CD14-positive monocyte (primary cell): Measurements from ENCODE around the gene MAP1LC3B2. TPM values are rescaled to one million over a fixed set of nuclear protein-coding genes. Genes with fewer than 3 reads are reported as not detected.

Experiments
- DNase-seq, 3 donors: peaks; one replicate each; pipeline ENCODE4 v3.0.0-alpha.2; 2011 to 2022
- H2AFZ ChIP-seq: 2 replicates; pipeline ENCODE4 v1.6.0; 2012; ENCODE audit warnings: mild to moderate bottlenecking, low read depth, low read length, inconsistent platforms; ENCODE audit not compliant: insufficient read depth, poor library complexity, severe bottlenecking
- H3K27ac ChIP-seq, 2 donors: 1 replicate in 1 of 2; 2 replicates in 1 of 2; pipeline ENCODE4 v1.5.1; 2012 to 2013; ENCODE audit warnings: low read length in 2 of 2, control low read depth in 1 of 2, inconsistent platforms in 1 of 2, low read depth in 1 of 2, mild to moderate bottlenecking in 1 of 2
- H3K27me3 ChIP-seq, 2 donors: one replicate each; pipeline versions ENCODE4 v1.6.0 to v1.6.1; 2011 to 2013; ENCODE audit warnings: low read length in 2 of 2; ENCODE audit not compliant: control insufficient read depth in 2 of 2, insufficient read depth in 2 of 2
- H3K36me3 ChIP-seq, 2 donors: replicated peaks in 1 of 2; 1 replicate in 1 of 2; 2 replicates in 1 of 2; pipeline versions ENCODE4 v1.5.1 to v1.6.1; 2012 to 2013; ENCODE audit warnings: low read length in 2 of 2, control low read depth in 1 of 2, inconsistent platforms in 1 of 2, mild to moderate bottlenecking in 1 of 2; ENCODE audit not compliant: insufficient read depth in 2 of 2, control insufficient read depth in 1 of 2
- H3K4me1 ChIP-seq, 2 donors: 1 replicate in 1 of 2; 2 replicates in 1 of 2; pipeline versions ENCODE4 v1.5.1 to v1.6.1; 2012 to 2013; ENCODE audit warnings: low read length in 2 of 2, control low read depth in 1 of 2, inconsistent platforms in 1 of 2, mild to moderate bottlenecking in 1 of 2, moderate library complexity in 1 of 2; ENCODE audit not compliant: insufficient read depth in 2 of 2, control insufficient read depth in 1 of 2
- H3K4me2 ChIP-seq: replicated peaks from 2 replicates; pipeline ENCODE3; 2012; ENCODE audit warnings: low read length, moderate library complexity, mild to moderate bottlenecking; ENCODE audit not compliant: poor library complexity, severe bottlenecking; ENCODE audit errors: extremely low read depth
- H3K4me3 ChIP-seq, 3 experiments: fragments of 200-600 bp in 1 of 3; sonication (generic) in 1 of 3; replicated peaks in 1 of 3; 1 replicate in 2 of 3; 2 replicates in 1 of 3; pipeline ENCODE4 v1.5.1; 2011 to 2013; ENCODE audit warnings: low read length in 3 of 3, mild to moderate bottlenecking in 3 of 3, control low read depth in 2 of 3, low read depth in 2 of 3, inconsistent platforms in 1 of 3, moderate library complexity in 1 of 3
- H3K79me2 ChIP-seq: 2 replicates; pipeline ENCODE4 v1.6.0; 2012; ENCODE audit warnings: mild to moderate bottlenecking, control low read depth, inconsistent platforms, low read length, moderate library complexity; ENCODE audit not compliant: insufficient read depth
- H3K9ac ChIP-seq: 2 replicates; pipeline ENCODE4 v1.6.0; 2017; ENCODE audit warnings: low read length, mild to moderate bottlenecking; ENCODE audit not compliant: insufficient read depth, poor library complexity, severe bottlenecking
- H3K9me3 ChIP-seq, 2 donors: replicated peaks in 1 of 2; 1 replicate in 1 of 2; 2 replicates in 1 of 2; pipeline versions ENCODE4 v1.5.1 to v1.6.1; 2012 to 2013; ENCODE audit warnings: low read length in 2 of 2, control low read depth in 1 of 2; ENCODE audit not compliant: control insufficient read depth in 1 of 2, insufficient read depth in 1 of 2
- H4K20me1 ChIP-seq: 2 replicates; pipeline ENCODE4 v1.6.0; 2012; ENCODE audit warnings: mild to moderate bottlenecking, low read length, control low read depth, moderate library complexity; ENCODE audit not compliant: insufficient read depth
- H3K27ac Mint-ChIP-seq, 7 donors: one replicate each; pipeline ENCODE4 v1.8.0; 2020; ENCODE audit warnings: mild to moderate bottlenecking in 7 of 7, mixed read lengths in 7 of 7, moderate library complexity in 6 of 7, inconsistent platforms in 2 of 7
- H3K27me3 Mint-ChIP-seq, 3 donors: one replicate each; pipeline ENCODE4 v1.8.0; 2021 to 2022; ENCODE audit warnings: low read depth in 3 of 3, mild to moderate bottlenecking in 3 of 3, mixed read lengths in 3 of 3, moderate library complexity in 3 of 3, inconsistent platforms in 1 of 3
- H3K36me3 Mint-ChIP-seq, 2 donors: one replicate each; pipeline ENCODE4 v1.8.0; 2020; ENCODE audit warnings: mixed read lengths in 2 of 2, inconsistent platforms in 1 of 2, mild to moderate bottlenecking in 1 of 2
- H3K4me1 Mint-ChIP-seq: one replicate; pipeline ENCODE4 v1.8.0; 2020; ENCODE audit warnings: mild to moderate bottlenecking, mixed read lengths
- H3K4me3 Mint-ChIP-seq, 2 donors: one replicate each; pipeline ENCODE4 v1.8.0; 2020; ENCODE audit warnings: mild to moderate bottlenecking in 2 of 2, mixed read lengths in 2 of 2, moderate library complexity in 1 of 2
- H3K9me3 Mint-ChIP-seq, 7 donors: one replicate each; pipeline ENCODE4 v1.8.0; 2020 to 2022; ENCODE audit warnings: mixed read lengths in 7 of 7, mild to moderate bottlenecking in 6 of 7, moderate library complexity in 6 of 7, inconsistent platforms in 2 of 7
- WGBS: methylation state at CpG from one replicate; pipeline ENCODE4 v1.1.5; 2013; ENCODE audit warnings: missing lambda C conversion rate; ENCODE audit not compliant: insufficient coverage; 5-methylcytosine and 5-hydroxymethylcytosine counted together
- intact Hi-C, 2 donors: fragments of 100-400 bp; cut with micrococcal nuclease; formaldehyde crosslinking; loops; one replicate each; pipeline versions ENCODE4 v1.15.0 to v1.15.1; 2023
- polyA plus RNA-seq, 3 donors: library from polyadenylated mRNA; depleted of rRNA in 1 of 3; unstranded in 2 of 3; stranded (reverse) in 1 of 3; fragments of 300-500 nt in 2 of 3; fragments of >200 nt in 1 of 3; fragmentation: Illumina TruSeq in 2 of 3; gene quantifications; 1 replicate in 2 of 3; 2 replicates in 1 of 3; pipeline ENCODE4 v1.2.3, GENCODE V29; 2012 to 2021
- TF ChIP-seq, protein P1 (sequence below): fragments of 200-600 bp; IDR thresholded peaks from one replicate; pipeline ENCODE4 v1.8.0; 2022; ENCODE audit warnings: antibody characterized with exemption, mild to moderate bottlenecking

MAP1LC3B2 gene
- polyA plus RNA-seq, 3 donors: 2.6 to 12.9 (median 6.4) TPM

DNA sequence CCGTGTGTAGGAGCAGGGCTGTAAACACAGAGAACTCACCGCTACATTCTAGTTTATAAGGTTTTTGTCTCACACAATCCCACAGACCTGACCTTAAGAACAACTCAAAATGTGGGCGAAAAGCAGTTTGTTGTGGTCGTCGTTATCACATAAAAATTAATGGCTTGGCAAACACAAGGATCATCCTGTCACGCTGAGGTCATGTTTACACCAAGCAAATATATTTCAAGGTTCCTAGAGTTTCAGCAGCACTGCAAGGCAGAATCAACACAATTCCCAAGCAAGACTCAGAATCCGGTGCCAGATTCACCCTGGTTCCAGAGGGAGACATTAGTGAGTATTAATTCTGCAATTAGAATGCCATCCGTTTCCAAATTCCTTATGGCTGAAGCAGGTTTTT is 30.1 kb upstream of the MAP1LC3B2 start:
- H3K79me2 ChIP-seq: no peaks in the 10 kb centered on the region
- H3K27me3 ChIP-seq: no peaks in the 10 kb centered on the region
- no peak overlapping the region for H3K27ac ChIP-seq
- H4K20me1 ChIP-seq: no peaks in the 10 kb centered on the region
- TF ChIP-seq, protein P1, sequence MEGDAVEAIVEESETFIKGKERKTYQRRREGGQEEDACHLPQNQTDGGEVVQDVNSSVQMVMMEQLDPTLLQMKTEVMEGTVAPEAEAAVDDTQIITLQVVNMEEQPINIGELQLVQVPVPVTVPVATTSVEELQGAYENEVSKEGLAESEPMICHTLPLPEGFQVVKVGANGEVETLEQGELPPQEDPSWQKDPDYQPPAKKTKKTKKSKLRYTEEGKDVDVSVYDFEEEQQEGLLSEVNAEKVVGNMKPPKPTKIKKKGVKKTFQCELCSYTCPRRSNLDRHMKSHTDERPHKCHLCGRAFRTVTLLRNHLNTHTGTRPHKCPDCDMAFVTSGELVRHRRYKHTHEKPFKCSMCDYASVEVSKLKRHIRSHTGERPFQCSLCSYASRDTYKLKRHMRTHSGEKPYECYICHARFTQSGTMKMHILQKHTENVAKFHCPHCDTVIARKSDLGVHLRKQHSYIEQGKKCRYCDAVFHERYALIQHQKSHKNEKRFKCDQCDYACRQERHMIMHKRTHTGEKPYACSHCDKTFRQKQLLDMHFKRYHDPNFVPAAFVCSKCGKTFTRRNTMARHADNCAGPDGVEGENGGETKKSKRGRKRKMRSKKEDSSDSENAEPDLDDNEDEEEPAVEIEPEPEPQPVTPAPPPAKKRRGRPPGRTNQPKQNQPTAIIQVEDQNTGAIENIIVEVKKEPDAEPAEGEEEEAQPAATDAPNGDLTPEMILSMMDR: no peak
- peaks cover 14 to 16% of the 10 kb centered on the region in 2 donors for H3K4me1 ChIP-seq
- Mint-ChIP-seq H3K9me3 (no peaks in the 10 kb centered on the region), H3K4me1 (peaks cover 22% of the 10 kb centered on the region), H3K36me3 (no peaks in the 10 kb centered on the region), H3K27ac (peak overlapping the region in 1 of 7 donors; percentile 30), H3K27me3 (peaks cover 5 to 12% (median 8%) of the 10 kb centered on the region in 3 donors), H3K4me3 (no peak overlapping the region)
- H3K36me3 ChIP-seq: no peaks in the 10 kb centered on the region
- H3K4me3 ChIP-seq: no peak overlapping the region
- no peak overlapping the region for H3K4me2 ChIP-seq
- no peak overlapping the region for H3K9ac ChIP-seq
- H3K9me3 ChIP-seq: no peaks in the 10 kb centered on the region
- H2AFZ ChIP-seq: no peak overlapping the region
- WGBS: 91% methylated on average over 6 of the region's 8 CpGs
- intact Hi-C loops: no loop called here
- DNase-seq: no peak

DNA sequence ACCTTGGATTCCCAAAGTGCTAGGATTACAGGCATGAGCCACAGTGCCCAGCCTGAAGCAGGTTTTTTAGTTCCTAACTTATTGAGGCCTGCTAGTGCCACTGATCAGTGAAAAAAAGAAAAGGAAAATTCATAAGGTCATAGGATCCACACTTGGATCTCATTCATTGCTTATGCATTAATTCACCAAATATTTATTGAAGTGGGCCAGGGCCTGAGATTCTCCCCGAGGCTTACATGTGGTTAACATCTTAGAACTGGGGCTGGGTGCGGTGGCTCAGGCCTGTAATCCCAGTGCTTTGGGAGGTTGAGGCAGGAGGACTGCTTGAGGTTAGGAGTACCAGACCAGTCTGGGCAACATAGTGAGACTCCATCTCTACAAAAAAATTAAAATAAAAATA is 29.5 kb upstream of the MAP1LC3B2 start:
- no peaks in the 10 kb centered on the region for H3K9me3 Mint-ChIP-seq
- TF ChIP-seq, protein P1: no peak
- intact Hi-C loops: no loop called here
- no CpG with 5 or more reads among the region's 2 CpGs for WGBS
- Histone ChIP-seq H3K79me2 (no peaks in the 10 kb centered on the region), H4K20me1 (no peaks in the 10 kb centered on the region), H3K36me3 (no peaks in the 10 kb centered on the region), H3K27ac (no peak overlapping the region), H3K9me3 (no peaks in the 10 kb centered on the region), H3K27me3 (no peaks in the 10 kb centered on the region), H2AFZ (no peak overlapping the region), H3K4me2 (no peak overlapping the region), H3K9ac (no peak overlapping the region), H3K4me3 (no peak overlapping the region), H3K4me1 (peaks cover 19 to 21% of the 10 kb centered on the region in 2 donors)
- H3K27ac Mint-ChIP-seq: no peak overlapping the region
- no peak overlapping the region for H3K4me3 Mint-ChIP-seq
- H3K4me1 Mint-ChIP-seq: peaks cover 27% of the 10 kb centered on the region
- H3K27me3 Mint-ChIP-seq: peaks cover 5 to 12% (median 8%) of the 10 kb centered on the region in 3 donors
- no peak for DNase-seq
- no peaks in the 10 kb centered on the region for H3K36me3 Mint-ChIP-seq
